Natural killer cell (primary cell): ENCODE results near the gene CAPG. TPM values are rescaled to one million over a fixed set of nuclear protein-coding genes. Genes with fewer than 3 reads are reported as not detected.

Experiments
- ATAC-seq, 3 donors: fragments of 150-1000 bp in 2 of 3; fragments of 200-7000 bp in 1 of 3; cut with Tn5 transposase; 1 replicate in 1 of 3; 2 replicates in 2 of 3; pipeline ENCODE4 v1.10.0; 2021; ENCODE audit warnings: mild to moderate bottlenecking in 2 of 3, moderate library complexity in 2 of 3
- DNase-seq, 2 donors: peaks; one replicate each; pipeline versions ENCODE4 v3.0.0 to v3.0.0-alpha.2; 2013 to 2021; ENCODE audit warnings: mixed read lengths in 1 of 2
- H3K27ac ChIP-seq: one replicate; pipeline ENCODE4 v1.5.1; 2013; ENCODE audit warnings: mild to moderate bottlenecking, low read length
- H3K27me3 ChIP-seq: one replicate; pipeline ENCODE4 v1.6.1; 2013; ENCODE audit warnings: low read length; ENCODE audit not compliant: control insufficient read depth, insufficient read depth
- H3K36me3 ChIP-seq: one replicate; pipeline ENCODE4 v1.6.1; 2013; ENCODE audit warnings: low read length; ENCODE audit not compliant: control insufficient read depth, insufficient read depth
- H3K4me1 ChIP-seq: one replicate; pipeline ENCODE4 v1.6.1; 2013; ENCODE audit warnings: low read length; ENCODE audit not compliant: control insufficient read depth, insufficient read depth
- H3K4me3 ChIP-seq: one replicate; pipeline ENCODE4 v1.5.1; 2013; ENCODE audit warnings: low read length
- H3K9me3 ChIP-seq: one replicate; pipeline ENCODE4 v1.6.1; 2013; ENCODE audit warnings: low read length; ENCODE audit not compliant: control insufficient read depth, insufficient read depth
- H3K27ac Mint-ChIP-seq, 2 donors: one replicate each; pipeline ENCODE4 v1.8.0; 2022; ENCODE audit warnings: mild to moderate bottlenecking in 2 of 2, mixed read lengths in 2 of 2, moderate library complexity in 1 of 2
- H3K27me3 Mint-ChIP-seq, 2 donors: one replicate each; pipeline ENCODE4 v1.8.0; 2022; ENCODE audit warnings: low read depth in 2 of 2, mixed read lengths in 2 of 2
- H3K36me3 Mint-ChIP-seq: one replicate; pipeline ENCODE4 v1.8.0; 2022; ENCODE audit warnings: mixed read lengths
- H3K4me1 Mint-ChIP-seq, 2 donors: one replicate each; pipeline ENCODE4 v1.8.0; 2022; ENCODE audit warnings: mixed read lengths in 2 of 2
- H3K4me3 Mint-ChIP-seq: one replicate; pipeline ENCODE4 v1.8.0; 2022; ENCODE audit warnings: mild to moderate bottlenecking, moderate library complexity, mixed read lengths
- H3K9me3 Mint-ChIP-seq, 2 donors: one replicate each; pipeline ENCODE4 v1.8.0; 2022; ENCODE audit warnings: mixed read lengths in 2 of 2
- WGBS: methylation state at CpG from one replicate; pipeline ENCODE4 v1.1.7; 2013; ENCODE audit warnings: missing lambda C conversion rate; ENCODE audit not compliant: insufficient coverage; 5-methylcytosine and 5-hydroxymethylcytosine counted together
- intact Hi-C: fragments of 100-400 bp; cut with micrococcal nuclease; formaldehyde crosslinking; loops from one replicate; pipeline ENCODE4 v1.14.2; 2022
- total RNA-seq, 4 donors: library from RNA; stranded (reverse); fragments of 120-200 nt in 1 of 4; gene quantifications; one replicate each; pipeline versions ENCODE4 v1.2.3 to v1.2.4, GENCODE V29; 2013 to 2022
- TF ChIP-seq, protein P1 (sequence below): fragments of 200-600 bp; IDR thresholded peaks from one replicate; pipeline ENCODE4 v1.8.0; 2022; ENCODE audit warnings: antibody characterized with exemption

CAPG gene
- total RNA-seq, 3 donors from 2014 or later (not counting 1 experiment from before 2014, with no cell fraction given) = 10.6 to 50.3 (median 19.3) TPM

DNA sequence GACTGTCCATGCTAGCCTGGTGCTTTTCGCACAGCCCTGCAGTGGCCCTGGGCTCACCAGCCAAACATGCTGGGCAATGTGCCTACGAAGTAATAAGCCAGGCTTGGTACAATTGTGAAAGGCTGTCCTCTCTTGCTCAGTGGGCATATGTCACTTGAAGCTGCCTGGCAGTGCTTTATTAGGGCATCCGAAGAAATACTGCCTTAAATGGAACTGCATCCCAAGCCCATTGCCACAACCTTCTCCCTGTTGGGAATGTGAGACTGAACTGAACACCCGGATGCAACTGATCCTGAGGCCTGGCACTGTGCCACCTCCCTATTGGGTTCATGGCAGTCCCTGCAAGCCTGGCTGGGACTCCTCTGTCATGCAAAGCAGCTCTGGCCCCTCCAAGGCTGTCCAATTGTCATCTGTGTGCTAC is 15.9 kb downstream of the CAPG start:
- no peak for ATAC-seq
- H3K36me3 ChIP-seq = peaks cover 18% of the 10 kb centered on the region
- H3K9me3 ChIP-seq = no peaks in the 10 kb centered on the region
- Mint-ChIP-seq H3K27me3 (no peaks in the 10 kb centered on the region), H3K36me3 (no peaks in the 10 kb centered on the region), H3K4me3 (no peak overlapping the region), H3K27ac (peak overlapping the region in 1 of 2 donors; percentile 47), H3K9me3 (no peaks in the 10 kb centered on the region), H3K4me1 (peaks cover 5 to 14% of the 10 kb centered on the region in 2 donors)
- WGBS = 96% methylated on average over 4 of the region's 4 CpGs
- no peak overlapping the region for H3K4me3 ChIP-seq
- H3K27ac ChIP-seq = no peak overlapping the region
- TF ChIP-seq, protein P1, sequence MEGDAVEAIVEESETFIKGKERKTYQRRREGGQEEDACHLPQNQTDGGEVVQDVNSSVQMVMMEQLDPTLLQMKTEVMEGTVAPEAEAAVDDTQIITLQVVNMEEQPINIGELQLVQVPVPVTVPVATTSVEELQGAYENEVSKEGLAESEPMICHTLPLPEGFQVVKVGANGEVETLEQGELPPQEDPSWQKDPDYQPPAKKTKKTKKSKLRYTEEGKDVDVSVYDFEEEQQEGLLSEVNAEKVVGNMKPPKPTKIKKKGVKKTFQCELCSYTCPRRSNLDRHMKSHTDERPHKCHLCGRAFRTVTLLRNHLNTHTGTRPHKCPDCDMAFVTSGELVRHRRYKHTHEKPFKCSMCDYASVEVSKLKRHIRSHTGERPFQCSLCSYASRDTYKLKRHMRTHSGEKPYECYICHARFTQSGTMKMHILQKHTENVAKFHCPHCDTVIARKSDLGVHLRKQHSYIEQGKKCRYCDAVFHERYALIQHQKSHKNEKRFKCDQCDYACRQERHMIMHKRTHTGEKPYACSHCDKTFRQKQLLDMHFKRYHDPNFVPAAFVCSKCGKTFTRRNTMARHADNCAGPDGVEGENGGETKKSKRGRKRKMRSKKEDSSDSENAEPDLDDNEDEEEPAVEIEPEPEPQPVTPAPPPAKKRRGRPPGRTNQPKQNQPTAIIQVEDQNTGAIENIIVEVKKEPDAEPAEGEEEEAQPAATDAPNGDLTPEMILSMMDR = no peak
- peaks cover 14% of the 10 kb centered on the region for H3K4me1 ChIP-seq
- no peaks in the 10 kb centered on the region for H3K27me3 ChIP-seq
- no peak for DNase-seq
- intact Hi-C loops = no loop called here

DNA sequence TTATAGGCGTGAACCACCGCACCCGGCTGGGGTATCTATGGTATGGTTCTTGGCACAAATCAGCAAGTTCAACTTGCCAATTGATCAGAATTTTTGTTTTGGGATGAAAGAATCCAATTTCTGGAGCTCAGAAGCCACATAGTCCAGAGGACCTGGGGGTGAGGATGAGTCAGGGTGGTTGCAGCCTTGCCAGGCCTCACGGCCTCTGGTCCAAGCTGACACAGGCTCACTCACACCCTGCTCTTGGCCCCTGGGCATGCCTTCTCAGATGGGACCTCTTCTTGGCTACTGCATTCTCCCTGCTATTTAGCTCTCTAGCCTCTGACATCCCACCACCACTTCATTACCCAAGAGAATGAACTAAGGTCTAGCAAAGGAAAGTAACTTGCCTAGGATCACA is 16.3 kb downstream of the CAPG start:
- Histone ChIP-seq H3K27me3 (no peaks in the 10 kb centered on the region), H3K4me3 (no peak overlapping the region), H3K27ac (no peak overlapping the region), H3K9me3 (no peaks in the 10 kb centered on the region), H3K4me1 (peaks cover 14% of the 10 kb centered on the region), H3K36me3 (peaks cover 18% of the 10 kb centered on the region)
- Mint-ChIP-seq H3K9me3 (no peaks in the 10 kb centered on the region), H3K4me3 (no peak overlapping the region), H3K27me3 (no peaks in the 10 kb centered on the region), H3K4me1 (peaks cover 5 to 14% of the 10 kb centered on the region in 2 donors), H3K36me3 (no peaks in the 10 kb centered on the region), H3K27ac (peak overlapping the region in 1 of 2 donors; percentile 47)
- WGBS = 91% methylated on average over 4 of the region's 4 CpGs
- TF ChIP-seq, protein P1 = no peak
- ATAC-seq (no peak), DNase-seq (no peak)
- intact Hi-C loops = no loop called here

- H3K4me1 ChIP-seq = peaks cover 14% of the 10 kb centered on the region
- TF ChIP-seq, protein P1 = peak; percentile 66
- ATAC-seq (peak; percentile 58 to 78 (median 73)), DNase-seq (peak; percentile 64 to 78)
- no peaks in the 10 kb centered on the region for H3K27me3 ChIP-seq
- Mint-ChIP-seq H3K27me3 (no peaks in the 10 kb centered on the region), H3K36me3 (no peaks in the 10 kb centered on the region), H3K27ac (no peak overlapping the region), H3K9me3 (no peaks in the 10 kb centered on the region), H3K4me3 (no peak overlapping the region), H3K4me1 (peaks cover 5 to 14% of the 10 kb centered on the region in 2 donors)
- WGBS = 89% methylated on average over 11 of the region's 11 CpGs
- H3K9me3 ChIP-seq = no peaks in the 10 kb centered on the region
- no peak overlapping the region for H3K4me3 ChIP-seq
- intact Hi-C loops = no loop called here
- H3K36me3 ChIP-seq = peaks cover 25% of the 10 kb centered on the region
- H3K27ac ChIP-seq = peak overlapping the region; percentile 8
Observed at GRCh38 chr2:85390941-85391669, 19.1 kb downstream of the CAPG start.
